ENCODE measurements around the gene RBBP8. TPM values are rescaled to one million over a fixed set of nuclear protein-coding genes. Genes with fewer than 3 reads are reported as not detected.

Gene RBBP8
- total and polyA plus RNA-seq, 2 donors (not counting 3 experiments of a cell fraction or from before 2014, with no cell fraction given), result 3.0 to 13.5 TPM

- no peaks in the 10 kb centered on the region for H3K79me2 ChIP-seq (ENCODE audit: control insufficient read depth, insufficient read depth, low read length)
- no peak overlapping the region for H3K4me2 ChIP-seq (ENCODE audit: insufficient read depth, low read length)
- H3K4me1 ChIP-seq (ENCODE audit: control insufficient read depth, extremely low read depth, insufficient read depth, low read length), result no peaks in the 10 kb centered on the region
- H3K9me3 ChIP-seq (replicated peaks; ENCODE audit: control insufficient read depth, insufficient read depth, low read length), result no peaks in the 10 kb centered on the region
- dilution Hi-C loops (cut with MboI; ENCODE audit: extremely low pct_ligation_motif_present, low sequenced_read_pairs), result no loop called here
- no TSS peak for BruUV-seq (replicated peaks)
- H3K9me1 ChIP-seq (replicated peaks; ENCODE audit: control insufficient read depth, extremely low read depth, insufficient read depth, low read length), result no peaks in the 10 kb centered on the region
- FAIRE-seq, result no peak
- H3K36me3 ChIP-seq (ENCODE audit: control insufficient read depth in 2 of 2, extremely low read depth in 1 of 2, insufficient read depth in 2 of 2, low read length in 2 of 2), result no peaks in the 10 kb centered on the region
- H2AFZ ChIP-seq (ENCODE audit: low read depth, low read length), result no peak overlapping the region
- POLR2A ChIA-PET, result no interaction called here
- H3K27me3 ChIP-seq (ENCODE audit: control insufficient read depth in 2 of 2, insufficient read depth in 2 of 2, low read length in 2 of 2), result peaks cover 0 to 5% of the 10 kb centered on the region in 2 experiments
- intact Hi-C loops (cut with micrococcal nuclease), result no loop called here
- H3K9ac ChIP-seq (replicated peaks; ENCODE audit: extremely low read depth, insufficient read depth, low read length), result no peak overlapping the region
- no peak for TF ChIP-seq EZH2 (IDR thresholded peaks at IDR 0.05; ENCODE audit: borderline replicate concordance, low read depth, low read length, severe bottlenecking)
- TF ChIP-seq MAX (IDR thresholded peaks at IDR 0.05; ENCODE audit: insufficient read depth, insufficient read length), result no peak
- TF ChIP-seq GATA2 (IDR thresholded peaks at IDR 0.05; ENCODE audit: insufficient read depth, insufficient read length, low read depth, low read length), result no peak
- no peak for TF ChIP-seq JUN (IDR thresholded peaks at IDR 0.05; ENCODE audit: borderline replicate concordance, insufficient read depth, insufficient read length, low read depth)
- TF ChIP-seq MYC (IDR thresholded peaks at IDR 0.05; ENCODE audit: low read depth, low read length), result no peak
- no peak for TF ChIP-seq FOS (IDR thresholded peaks at IDR 0.05; ENCODE audit: borderline replicate concordance, insufficient read depth, low read length)
- TF ChIP-seq, protein P1, sequence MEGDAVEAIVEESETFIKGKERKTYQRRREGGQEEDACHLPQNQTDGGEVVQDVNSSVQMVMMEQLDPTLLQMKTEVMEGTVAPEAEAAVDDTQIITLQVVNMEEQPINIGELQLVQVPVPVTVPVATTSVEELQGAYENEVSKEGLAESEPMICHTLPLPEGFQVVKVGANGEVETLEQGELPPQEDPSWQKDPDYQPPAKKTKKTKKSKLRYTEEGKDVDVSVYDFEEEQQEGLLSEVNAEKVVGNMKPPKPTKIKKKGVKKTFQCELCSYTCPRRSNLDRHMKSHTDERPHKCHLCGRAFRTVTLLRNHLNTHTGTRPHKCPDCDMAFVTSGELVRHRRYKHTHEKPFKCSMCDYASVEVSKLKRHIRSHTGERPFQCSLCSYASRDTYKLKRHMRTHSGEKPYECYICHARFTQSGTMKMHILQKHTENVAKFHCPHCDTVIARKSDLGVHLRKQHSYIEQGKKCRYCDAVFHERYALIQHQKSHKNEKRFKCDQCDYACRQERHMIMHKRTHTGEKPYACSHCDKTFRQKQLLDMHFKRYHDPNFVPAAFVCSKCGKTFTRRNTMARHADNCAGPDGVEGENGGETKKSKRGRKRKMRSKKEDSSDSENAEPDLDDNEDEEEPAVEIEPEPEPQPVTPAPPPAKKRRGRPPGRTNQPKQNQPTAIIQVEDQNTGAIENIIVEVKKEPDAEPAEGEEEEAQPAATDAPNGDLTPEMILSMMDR (IDR thresholded peaks at IDR 0.05; ENCODE audit: extremely low read depth in 1 of 2, insufficient read depth in 1 of 2, low read depth in 1 of 2, low read length in 2 of 2), result no peak
- no peak for TF ChIP-seq POLR2A (IDR thresholded peaks at IDR 0.05; ENCODE audit: low read depth, low read length)
- TF ChIP-seq POLR2AphosphoS5 (IDR thresholded peaks at IDR 0.05; ENCODE audit: insufficient read depth, low read depth, low read length), result no peak
- H3K27ac ChIP-seq (ENCODE audit: insufficient read depth, low read depth, low read length), result no peak overlapping the region
- no peak overlapping the region for H3K4me3 ChIP-seq (replicated peaks in 1 of 3; ENCODE audit: insufficient read depth in 1 of 3, low read depth in 1 of 3, low read length in 3 of 3)
- CTCF ChIA-PET, result no interaction called here
- DNase-seq (ENCODE audit: low read depth, low spot score), result no peak
- no peaks in the 10 kb centered on the region for H4K20me1 ChIP-seq (replicated peaks; ENCODE audit: control insufficient read depth, extremely low read depth, insufficient read depth, low read length)
Observed at GRCh38 chr18:23063502-23063901, 130.4 kb downstream of the RBBP8 start.
